GM12878 (cell line): ENCODE measurements around the gene GALK1. TPM values are rescaled to one million over a fixed set of nuclear protein-coding genes. Genes with fewer than 3 reads are reported as not detected.

Source experiments
- ATAC-seq: fragments of 200-7000 bp; cut with Tn5 transposase; 3 replicates; pipeline ENCODE4 v1.9.1; 2020; ENCODE audit warnings: mild to moderate bottlenecking, moderate library complexity
- BruUV-seq: library from RNA; stranded (reverse); fragments of 400-500 nt; replicated peaks from 2 replicates; lab custom pipeline; 2021; lab: Mats Ljungman, UMichigan
- CTCF ChIA-PET: fragments of 300-600 bp; sonication (Branson Sonifier 250); formaldehyde crosslinking; extraction: SDS; loops from one replicate; lab custom pipeline; 2021; ENCODE audit warnings: inconsistent platforms; lab: Yijun Ruan, JAX
- POLR2A ChIA-PET: fragments of 350-600 bp; formaldehyde crosslinking; extraction: SDS; loops from one replicate; lab custom pipeline; 2021; ENCODE audit warnings: inconsistent platforms; lab: Charles Lee
- RAD21 ChIA-PET: fragments of 300-600 bp; sonication (Branson Sonifier 250); formaldehyde crosslinking; loops from one replicate; lab custom pipeline; 2023; ENCODE audit warnings: antibody characterized with exemption; ENCODE audit not compliant: unreplicated experiment; lab: Charles Lee
- SMC1A ChIA-PET: fragments of 300-600 bp; sonication (Branson Sonifier 250); formaldehyde crosslinking; loops from one replicate; lab custom pipeline; 2023; ENCODE audit not compliant: unreplicated experiment, uncharacterized antibody; lab: Charles Lee
- DNase-seq: peaks from one replicate; pipeline ENCODE4 v3.0.0-alpha.2; 2011; ENCODE audit warnings: low read depth, low spot score
- FAIRE-seq: peaks from 3 replicates; lab custom pipeline; 2011; peaks lifted over from hg19 to GRCh38; lab: Jason Lieb, UNC
- H2AFZ ChIP-seq: 2 replicates; pipeline ENCODE4 v1.6.0; 2011; ENCODE audit warnings: low read depth, low read length, control low read depth; ENCODE audit not compliant: control insufficient read depth
- H3K27ac ChIP-seq: 2 replicates; pipeline ENCODE4 v1.5.1; 2011; ENCODE audit warnings: control low read depth; ENCODE audit not compliant: control insufficient read depth, insufficient read depth
- H3K27me3 ChIP-seq, 2 experiments: replicated peaks in 1 of 2; 2 replicates each; pipeline versions ENCODE4 v1.6.0 to v1.6.1; 2011; ENCODE audit warnings: low read length in 1 of 2; ENCODE audit not compliant: control insufficient read depth in 2 of 2, insufficient read depth in 2 of 2
- H3K36me3 ChIP-seq, 2 experiments: 2 replicates each; pipeline ENCODE4 v1.5.1; 2011; ENCODE audit warnings: low read length in 1 of 2; ENCODE audit not compliant: control insufficient read depth in 2 of 2, insufficient read depth in 2 of 2
- H3K4me1 ChIP-seq: 2 replicates; pipeline ENCODE4 v1.6.1; 2011; ENCODE audit warnings: mild to moderate bottlenecking, low read length, moderate library complexity, mixed read lengths; ENCODE audit not compliant: control insufficient read depth, insufficient read depth
- H3K4me2 ChIP-seq: 2 replicates; pipeline ENCODE4 v1.6.0; 2011; ENCODE audit warnings: control low read depth; ENCODE audit not compliant: control insufficient read depth, insufficient read depth
- H3K4me3 ChIP-seq: fragments of 200-600 bp; sonication (generic); 2 replicates; pipeline ENCODE4 v1.5.1; 2016
- H3K79me2 ChIP-seq: 2 replicates; pipeline ENCODE4 v1.6.0; 2011; ENCODE audit warnings: low read length; ENCODE audit not compliant: control insufficient read depth, insufficient read depth
- H3K9ac ChIP-seq: 2 replicates; pipeline ENCODE4 v1.8.0; 2011; ENCODE audit warnings: low read length, control low read depth, mixed read lengths; ENCODE audit not compliant: control insufficient read depth, insufficient read depth
- H3K9me3 ChIP-seq: replicated peaks from 3 replicates; pipeline ENCODE4 v1.5.1; 2011; ENCODE audit warnings: mild to moderate bottlenecking, low read length; ENCODE audit not compliant: control insufficient read depth, insufficient read depth
- H4K20me1 ChIP-seq: 2 replicates; pipeline ENCODE4 v1.6.0; 2011; ENCODE audit not compliant: control insufficient read depth, insufficient read depth
- EP300 ChIP-seq, 2 experiments: fragments of 150-350 bp in 1 of 2; IDR thresholded peaks; 2 replicates each; pipeline ENCODE4 v1.6.1; 2011 to 2012; ENCODE audit warnings: low read depth in 2 of 2, low read length in 2 of 2, borderline replicate concordance in 1 of 2, improper control_type of control experiment in 1 of 2, inconsistent platforms in 1 of 2; ENCODE audit not compliant: control insufficient read depth in 1 of 2
- POLR2A ChIP-seq: IDR thresholded peaks from 2 replicates; pipeline ENCODE4 v1.6.1; 2011; ENCODE audit warnings: low read depth, mild to moderate bottlenecking, low read length
- RCOR1 ChIP-seq: conservative IDR thresholded peaks from 2 replicates; pipeline ENCODE4 v1.6.1; 2012; ENCODE audit warnings: low read depth, low read length, improper control_type of control experiment
- ZNF622 ChIP-seq: fragments of 450-650 bp; IDR thresholded peaks from 2 replicates; pipeline ENCODE4 v1.6.1; 2017; ENCODE audit warnings: mild to moderate bottlenecking, inconsistent platforms
- WGBS: methylation state at CpG from one replicate; pipeline ENCODE4 v1.1.6; 2016; ENCODE audit warnings: low lambda C conversion rate; ENCODE audit not compliant: insufficient replicate concordance, insufficient coverage; ENCODE audit errors: missing lambda C conversion rate; 5-methylcytosine and 5-hydroxymethylcytosine counted together
- in situ Hi-C: fragments of 300-500 bp; cut with MboI; formaldehyde crosslinking; loops from 9 replicates; pipeline ENCODE4 v1.14.3; 2018; ENCODE audit warnings: mixed read lengths
- intact Hi-C: fragments of 100-400 bp; cut with micrococcal nuclease; formaldehyde crosslinking; loops from one replicate; pipeline ENCODE4 v1.14.2; 2022; ENCODE audit not compliant: unreplicated experiment
- polyA plus RNA-seq, 11 experiments: library from polyadenylated mRNA; depleted of rRNA in 4 of 11; unstranded in 6 of 11; stranded (reverse) in 5 of 11; fragments of >200 nt; fragmentation: Nextera tagmentation in 4 of 11; fragmentation: Illumina TruSeq in 1 of 11; extraction: Ambion mirVana in 4 of 11; extraction: Trizol in 1 of 11; gene quantifications; 1 replicate in 1 of 11; 2 replicates in 10 of 11; pipeline versions ENCODE4 v1.2.1 to v1.2.3, GENCODE V29; 2011 to 2016; ENCODE audit warnings: inconsistent platforms in 2 of 11, missing spikeins in 2 of 11, low read depth in 1 of 11
- total RNA-seq, 4 experiments: library from RNA; depleted of rRNA in 3 of 4; stranded (reverse); fragments of >200 nt in 3 of 4; fragmentation: Illumina TruSeq in 1 of 4; extraction: Trizol in 1 of 4; gene quantifications; 2 replicates each; pipeline versions ENCODE4 v1.2.1 to v1.2.3, GENCODE V29; 2013 to 2021
- TF ChIP-seq, protein P1 (sequence below): IDR thresholded peaks from 2 replicates; pipeline ENCODE4 v1.6.1; 2011; ENCODE audit warnings: borderline replicate concordance, low read depth, mild to moderate bottlenecking, moderate library complexity, low read length; ENCODE audit not compliant: insufficient read depth, poor library complexity, severe bottlenecking

GALK1 gene
- total and polyA plus RNA-seq, 10 of the 15 experiments (the other 5 are each of a cell fraction or from before 2014, with no cell fraction given) = 0.21 to 43.8 (median 21.4) TPM

DNA sequence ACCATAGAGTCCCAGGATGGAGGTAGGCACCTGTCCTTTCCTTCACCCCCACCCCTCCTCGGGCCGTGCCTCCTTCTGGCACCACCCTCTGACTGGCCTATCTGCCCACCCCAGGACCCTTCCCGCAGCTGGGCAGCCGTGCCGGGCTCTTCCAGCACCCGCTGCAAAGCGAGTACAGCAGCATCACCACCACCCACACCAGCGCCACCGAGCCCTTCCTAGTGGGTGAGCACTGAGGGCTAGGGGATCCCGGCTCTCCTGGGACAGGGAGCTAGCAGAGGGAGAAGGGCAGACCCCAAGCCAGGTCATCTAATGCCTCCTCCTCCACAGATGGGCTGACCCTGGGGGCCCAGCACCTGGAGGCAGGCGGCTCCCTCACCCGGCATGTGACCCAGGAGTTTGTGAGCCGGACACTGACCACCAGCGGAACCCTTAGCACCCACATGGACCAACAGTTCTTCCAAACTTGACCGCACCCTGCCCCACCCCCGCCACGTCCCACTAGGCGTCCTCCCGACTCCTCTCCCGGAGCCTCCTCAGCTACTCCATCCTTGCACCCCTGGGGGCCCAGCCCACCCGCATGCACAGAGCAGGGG is 7.8 kb downstream of the GALK1 start:
- DNase-seq (no peak), FAIRE-seq (no peak), ATAC-seq (no peak)
- intact Hi-C loops (no loop called here), in situ Hi-C loops (no loop called here)
- CTCF ChIA-PET = no interaction called here
- Histone ChIP-seq H3K27me3 (no peaks in the 10 kb centered on the region), H3K4me2 (no peak overlapping the region), H3K9ac (no peak overlapping the region), H3K4me1 (peaks cover 10% of the 10 kb centered on the region), H2AFZ (no peak overlapping the region), H3K9me3 (no peaks in the 10 kb centered on the region), H3K4me3 (no peak overlapping the region), H4K20me1 (no peaks in the 10 kb centered on the region), H3K79me2 (no peaks in the 10 kb centered on the region), H3K36me3 (no peaks in the 10 kb centered on the region), H3K27ac (no peak overlapping the region)
- RAD21 ChIA-PET = no interaction called here
- SMC1A ChIA-PET = no interaction called here
- WGBS = 92% methylated on average over 19 of the region's 21 CpGs
- TF ChIP-seq, protein P1, sequence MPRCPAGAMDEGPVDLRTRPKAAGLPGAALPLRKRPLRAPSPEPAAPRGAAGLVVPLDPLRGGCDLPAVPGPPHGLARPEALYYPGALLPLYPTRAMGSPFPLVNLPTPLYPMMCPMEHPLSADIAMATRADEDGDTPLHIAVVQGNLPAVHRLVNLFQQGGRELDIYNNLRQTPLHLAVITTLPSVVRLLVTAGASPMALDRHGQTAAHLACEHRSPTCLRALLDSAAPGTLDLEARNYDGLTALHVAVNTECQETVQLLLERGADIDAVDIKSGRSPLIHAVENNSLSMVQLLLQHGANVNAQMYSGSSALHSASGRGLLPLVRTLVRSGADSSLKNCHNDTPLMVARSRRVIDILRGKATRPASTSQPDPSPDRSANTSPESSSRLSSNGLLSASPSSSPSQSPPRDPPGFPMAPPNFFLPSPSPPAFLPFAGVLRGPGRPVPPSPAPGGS = no peak
- TF ChIP-seq POLR2A = 0 out of 2 replicates have a peak, but pooled peaks have one; percentile 26
- BruUV-seq = no TSS peak
- POLR2A ChIA-PET = interaction anchor here (0.5 to 0.6 kb wide), 2 partner anchors 233 to 294 kb away, joined by 3 read pairs; no protein-coding TSS in a partner anchor

DNA sequence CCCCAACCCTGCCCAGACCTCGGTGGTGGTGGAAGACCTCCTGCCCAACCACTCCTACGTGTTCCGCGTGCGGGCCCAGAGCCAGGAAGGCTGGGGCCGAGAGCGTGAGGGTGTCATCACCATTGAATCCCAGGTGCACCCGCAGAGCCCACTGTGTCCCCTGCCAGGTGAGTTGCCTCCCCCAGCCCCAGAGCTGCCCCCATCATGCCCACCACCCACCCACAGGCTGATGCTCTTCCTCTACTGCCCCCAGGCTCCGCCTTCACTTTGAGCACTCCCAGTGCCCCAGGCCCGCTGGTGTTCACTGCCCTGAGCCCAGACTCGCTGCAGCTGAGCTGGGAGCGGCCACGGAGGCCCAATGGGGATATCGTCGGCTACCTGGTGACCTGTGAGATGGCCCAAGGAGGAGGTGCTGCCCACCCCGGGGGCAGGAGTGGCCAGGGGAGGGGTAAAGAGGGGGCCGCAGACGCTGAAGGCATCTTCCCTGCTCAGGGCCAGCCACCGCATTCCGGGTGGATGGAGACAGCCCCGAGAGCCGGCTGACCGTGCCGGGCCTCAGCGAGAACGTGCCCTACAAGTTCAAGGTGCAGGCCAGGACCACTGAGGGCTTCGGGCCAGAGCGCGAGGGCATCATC is 8.4 kb downstream of the GALK1 start:
- H3K9me3 ChIP-seq = no peaks in the 10 kb centered on the region
- no peaks in the 10 kb centered on the region for H3K36me3 ChIP-seq
- H3K4me3 ChIP-seq = no peak overlapping the region
- H3K4me1 ChIP-seq = peaks cover 10% of the 10 kb centered on the region
- intact Hi-C loops (no loop called here), in situ Hi-C loops (no loop called here)
- no peaks in the 10 kb centered on the region for H3K27me3 ChIP-seq
- BruUV-seq = no TSS peak
- ChIA-PET CTCF (interaction anchor here (0.8 to 4.3 kb wide), 3 partner anchors 8 to 137 kb away, joined by 3 to 75 read pairs (median 3); partner anchors contain the start of gene GALK1), SMC1A (no interaction called here), RAD21 (no interaction called here), POLR2A (interaction anchor here (0.6 kb wide), 1 partner anchor 233 kb away, joined by 3 read pairs; no protein-coding TSS in a partner anchor)
- H3K9ac ChIP-seq = no peak overlapping the region
- H3K27ac ChIP-seq = no peak overlapping the region
- no peak overlapping the region for H2AFZ ChIP-seq
- ATAC-seq = no peak
- H3K79me2 ChIP-seq = no peaks in the 10 kb centered on the region
- no peaks in the 10 kb centered on the region for H4K20me1 ChIP-seq
- FAIRE-seq = no peak
- H3K4me2 ChIP-seq = no peak overlapping the region
- 90% methylated on average over 28 of the region's 29 CpGs for WGBS
- DNase-seq = no peak
- TF ChIP-seq ZNF622 (no peak), EP300 (IDR thresholded peaks at IDR 0.05; ENCODE audit: borderline replicate concordance in 1 of 2, control insufficient read depth in 1 of 2, low read depth in 2 of 2, low read length in 2 of 2) (no peak), RCOR1 (no peak)
